ENCODE measurements around the gene PPP4R1. TPM values are rescaled to one million over a fixed set of nuclear protein-coding genes. Genes with fewer than 3 reads are reported as not detected.
A peak's percentile ranks its signal among the peaks of the same experiment; 100 is the strongest.

PPP4R1 gene
- total and polyA plus RNA-seq, 7 donors, result 10.3 to 36.1 (median 27.8) TPM

DNA sequence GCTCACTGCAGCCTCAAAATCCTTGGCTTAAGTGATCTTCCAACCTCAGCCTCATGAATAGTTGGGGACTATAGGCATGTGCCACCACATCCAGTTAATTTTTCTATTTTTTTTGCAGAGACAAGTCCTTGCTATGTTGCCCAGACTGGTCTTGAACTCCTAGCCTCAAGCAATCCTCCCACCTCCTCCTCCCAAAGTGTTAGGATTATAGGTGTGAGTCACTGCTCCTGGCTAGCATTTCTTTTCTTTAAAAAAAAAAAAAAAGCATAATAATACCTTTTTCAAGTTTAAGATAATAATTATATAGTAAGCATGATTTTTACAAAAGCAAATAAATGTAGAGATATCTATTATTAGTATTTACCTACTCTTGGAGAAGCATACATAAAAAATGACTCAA is 36.1 kb downstream of the PPP4R1 start:
- ATAC-seq, result no peak
- no peak overlapping the region for H3K27ac ChIP-seq
- no peak for DNase-seq
- H3K9me3 ChIP-seq, result no peaks in the 10 kb centered on the region
- intact Hi-C loops (cut with DNase I), result loop anchor here (5.0 to 10.0 kb wide), 3 partner anchors 96 to 376 kb away; no protein-coding TSS in a partner anchor
- no peaks in the 10 kb centered on the region for H3K27me3 ChIP-seq (ENCODE audit: insufficient read depth in 3 of 3, low read length in 2 of 3)
- peaks cover 7 to 75% of the 10 kb centered on the region in 2 donors for H3K36me3 ChIP-seq (ENCODE audit: insufficient read depth in 1 of 2, low read depth in 1 of 2)
- TF ChIP-seq, protein P1, sequence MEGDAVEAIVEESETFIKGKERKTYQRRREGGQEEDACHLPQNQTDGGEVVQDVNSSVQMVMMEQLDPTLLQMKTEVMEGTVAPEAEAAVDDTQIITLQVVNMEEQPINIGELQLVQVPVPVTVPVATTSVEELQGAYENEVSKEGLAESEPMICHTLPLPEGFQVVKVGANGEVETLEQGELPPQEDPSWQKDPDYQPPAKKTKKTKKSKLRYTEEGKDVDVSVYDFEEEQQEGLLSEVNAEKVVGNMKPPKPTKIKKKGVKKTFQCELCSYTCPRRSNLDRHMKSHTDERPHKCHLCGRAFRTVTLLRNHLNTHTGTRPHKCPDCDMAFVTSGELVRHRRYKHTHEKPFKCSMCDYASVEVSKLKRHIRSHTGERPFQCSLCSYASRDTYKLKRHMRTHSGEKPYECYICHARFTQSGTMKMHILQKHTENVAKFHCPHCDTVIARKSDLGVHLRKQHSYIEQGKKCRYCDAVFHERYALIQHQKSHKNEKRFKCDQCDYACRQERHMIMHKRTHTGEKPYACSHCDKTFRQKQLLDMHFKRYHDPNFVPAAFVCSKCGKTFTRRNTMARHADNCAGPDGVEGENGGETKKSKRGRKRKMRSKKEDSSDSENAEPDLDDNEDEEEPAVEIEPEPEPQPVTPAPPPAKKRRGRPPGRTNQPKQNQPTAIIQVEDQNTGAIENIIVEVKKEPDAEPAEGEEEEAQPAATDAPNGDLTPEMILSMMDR (IDR thresholded peaks at IDR 0.05), result no peak
- H3K4me3 ChIP-seq, result no peak overlapping the region
- peaks cover 6% of the 10 kb centered on the region for H3K4me1 ChIP-seq

DNA sequence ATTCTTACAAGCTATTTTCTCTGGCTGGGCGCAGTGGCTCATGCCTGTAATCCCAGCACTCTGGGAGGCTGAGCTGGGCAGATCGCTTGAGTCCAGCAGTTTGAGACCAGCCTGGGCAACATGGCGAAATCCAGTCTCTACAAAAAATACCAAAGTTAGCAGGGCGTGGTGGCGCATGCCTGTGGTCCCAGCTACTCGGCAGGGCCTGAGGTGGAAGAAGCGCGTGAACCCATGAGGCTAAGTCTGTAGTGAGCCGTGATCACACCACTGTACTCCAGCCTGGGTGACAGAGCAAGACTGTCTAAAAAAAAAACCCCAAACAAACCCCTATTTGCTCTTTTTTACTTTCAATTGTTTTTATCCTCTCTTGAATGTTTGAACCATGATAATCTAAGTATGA is 37.0 kb downstream of the PPP4R1 start:
- ATAC-seq (no peak), DNase-seq (no peak)
- intact Hi-C loops (cut with DNase I), result loop anchor here (5.0 to 10.0 kb wide), 3 partner anchors 97 to 377 kb away; no protein-coding TSS in a partner anchor
- Histone ChIP-seq H3K4me1 (peaks cover 6% of the 10 kb centered on the region), H3K4me3 (no peak overlapping the region), H3K27me3 (ENCODE audit: insufficient read depth in 3 of 3, low read length in 2 of 3) (no peaks in the 10 kb centered on the region), H3K36me3 (ENCODE audit: insufficient read depth in 1 of 2, low read depth in 1 of 2) (peaks cover 7 to 74% of the 10 kb centered on the region in 2 donors), H3K27ac (no peak overlapping the region), H3K9me3 (no peaks in the 10 kb centered on the region)
- TF ChIP-seq, protein P1 (IDR thresholded peaks at IDR 0.05), result no peak
- WGBS, 3 donors, result 91 to 98% (median 97%) methylated on average over 9 of the region's 9 CpGs

DNA sequence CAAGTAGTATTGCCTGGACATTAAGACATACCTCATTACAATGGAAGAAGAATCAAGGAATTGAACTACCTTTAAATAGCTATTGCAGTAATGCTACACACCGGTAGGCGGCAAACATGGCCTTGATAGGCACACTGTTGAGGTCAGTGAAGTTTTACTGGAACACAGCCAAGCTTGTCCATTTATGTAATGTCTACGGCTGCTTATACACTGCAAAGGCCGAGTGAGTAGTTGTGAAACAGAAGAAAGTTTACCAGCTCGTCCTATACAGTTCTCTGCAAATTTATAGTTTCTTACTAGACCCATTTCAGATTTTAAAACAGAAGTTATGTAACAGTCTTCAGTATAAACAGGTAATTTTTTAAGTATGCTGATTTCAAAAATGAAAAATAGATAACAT is 38.8 kb downstream of the PPP4R1 start:
- ATAC-seq (peak; percentile 93 to 99 (median 98)), DNase-seq (peak; percentile 37 to 69)
- no peaks in the 10 kb centered on the region for H3K9me3 ChIP-seq
- H3K4me1 ChIP-seq, result peaks cover 6% of the 10 kb centered on the region
- no peak overlapping the region for H3K27ac ChIP-seq
- peaks cover under 1 to 74% of the 10 kb centered on the region in 2 donors for H3K36me3 ChIP-seq (ENCODE audit: insufficient read depth in 1 of 2, low read depth in 1 of 2)
- intact Hi-C loops (cut with DNase I), result loop anchor here (5.0 to 10.0 kb wide), 3 partner anchors 99 to 379 kb away; no protein-coding TSS in a partner anchor
- no peaks in the 10 kb centered on the region for H3K27me3 ChIP-seq (ENCODE audit: insufficient read depth in 3 of 3, low read length in 2 of 3)
- peak overlapping the region; percentile 24 for H3K4me3 ChIP-seq
- 2 to 5% (median 4%) methylated on average over 5 of the region's 5 CpGs for WGBS, 3 donors
- TF ChIP-seq, protein P1 (IDR thresholded peaks at IDR 0.05), result peak; percentile 87

DNA sequence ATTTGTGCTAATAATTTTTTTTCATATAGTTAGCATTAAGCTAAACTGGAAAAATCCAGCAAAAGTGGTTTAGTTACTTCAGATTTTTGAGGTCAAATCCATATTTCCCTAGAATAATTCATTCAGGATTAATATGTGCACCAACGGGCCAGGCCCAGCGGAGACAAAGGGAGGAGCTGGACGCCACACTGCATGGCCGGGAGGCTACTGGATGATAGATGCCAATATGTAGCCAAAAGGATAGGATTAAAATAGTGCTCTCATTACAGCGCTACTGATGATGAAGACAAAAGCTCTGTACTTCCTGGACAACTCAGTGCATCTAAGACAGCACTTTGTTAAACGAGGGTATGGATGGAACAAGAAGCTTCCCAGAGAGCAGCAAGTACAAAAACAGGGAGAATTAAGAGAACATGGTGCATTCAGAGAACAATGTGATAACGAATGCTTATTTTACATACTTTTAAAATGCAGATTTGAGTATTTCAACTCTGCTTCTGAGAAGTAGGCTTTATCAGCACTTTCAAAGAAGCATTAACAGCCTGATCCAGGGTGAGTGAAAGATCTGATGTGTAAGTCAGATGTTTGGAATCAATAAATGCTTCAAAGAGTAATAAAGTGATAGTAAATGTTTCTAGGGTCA is 39.8 kb downstream of the PPP4R1 start:
- 81 to 87% (median 85%) methylated on average over 7 of the region's 7 CpGs for WGBS, 3 donors
- H3K9me3 ChIP-seq, result no peaks in the 10 kb centered on the region
- no peak for ATAC-seq
- intact Hi-C loops (cut with DNase I), result loop anchor here (5.0 to 10.0 kb wide), 3 partner anchors 100 to 380 kb away; no protein-coding TSS in a partner anchor
- TF ChIP-seq, protein P1 (IDR thresholded peaks at IDR 0.05), result no peak
- H3K27me3 ChIP-seq (ENCODE audit: insufficient read depth in 3 of 3, low read length in 2 of 3), result no peaks in the 10 kb centered on the region
- peaks cover 0 to 74% of the 10 kb centered on the region in 2 donors for H3K36me3 ChIP-seq (ENCODE audit: insufficient read depth in 1 of 2, low read depth in 1 of 2)
- DNase-seq, result no peak
- H3K4me3 ChIP-seq, result no peak overlapping the region
- H3K27ac ChIP-seq, result no peak overlapping the region
- H3K4me1 ChIP-seq, result peaks cover 6% of the 10 kb centered on the region

Data from psoas muscle (tissue), 8 donors.